Naive thymus-derived CD8-positive, alpha-beta T cell (primary cell): ENCODE results near the gene FAM180A. TPM values are rescaled to one million over a fixed set of nuclear protein-coding genes. Genes with fewer than 3 reads are reported as not detected.
"Not testable (repeated sequence)": the region's sequence is repeated elsewhere in the genome, so short reads cannot be mapped to it uniquely, and the experiment has no call there.

Source experiments
- ATAC-seq, 2 donors: fragments of 150-1000 bp; cut with Tn5 transposase in 1 of 2; sonication (Bioruptor Pico), chemical (Tn5 transposase) in 1 of 2; 1 replicate in 1 of 2; 2 replicates in 1 of 2; pipeline ENCODE4 v1.10.0; 2021; ENCODE audit warnings: mild to moderate bottlenecking in 2 of 2, moderate library complexity in 2 of 2
- POLR2A ChIA-PET: fragments of 350-600 bp; sonication (Branson Sonifier 250); formaldehyde crosslinking; loops from one replicate; lab custom pipeline; 2021; ENCODE audit warnings: antibody characterized with exemption; lab: Charles Lee
- DNase-seq, 10 donors: peaks; one replicate each; pipeline versions ENCODE4 v3.0.0 to v3.0.0-alpha.2; 2020 to 2022
- H3K27ac Mint-ChIP-seq, 10 donors: one replicate each; pipeline ENCODE4 v1.8.0; 2020 to 2022; ENCODE audit warnings: mild to moderate bottlenecking in 10 of 10, mixed read lengths in 10 of 10, moderate library complexity in 4 of 10, inconsistent platforms in 1 of 10
- H3K27me3 Mint-ChIP-seq, 5 donors: one replicate each; pipeline ENCODE4 v1.8.0; 2021 to 2022; ENCODE audit warnings: mixed read lengths in 5 of 5
- H3K36me3 Mint-ChIP-seq, 3 donors: one replicate each; pipeline ENCODE4 v1.8.0; 2020 to 2022; ENCODE audit warnings: mixed read lengths in 3 of 3, mild to moderate bottlenecking in 2 of 3, inconsistent platforms in 1 of 3
- H3K4me1 Mint-ChIP-seq, 4 donors: one replicate each; pipeline ENCODE4 v1.8.0; 2021 to 2022; ENCODE audit warnings: mixed read lengths in 4 of 4
- H3K4me3 Mint-ChIP-seq, 10 donors: one replicate each; pipeline ENCODE4 v1.8.0; 2020 to 2022; ENCODE audit warnings: mild to moderate bottlenecking in 10 of 10, mixed read lengths in 10 of 10, moderate library complexity in 6 of 10, inconsistent platforms in 1 of 10
- H3K9me3 Mint-ChIP-seq, 9 donors: one replicate each; pipeline ENCODE4 v1.8.0; 2020 to 2022; ENCODE audit warnings: mixed read lengths in 9 of 9, mild to moderate bottlenecking in 3 of 9, inconsistent platforms in 1 of 9, moderate library complexity in 1 of 9
- polyA plus RNA-seq, 3 donors: library from polyadenylated mRNA; unstranded; fragments of 300-500 nt; fragmentation: Illumina TruSeq; gene quantifications; one replicate each; pipeline ENCODE4 v1.2.3, GENCODE V29; 2021
- total RNA-seq, 8 experiments: library from RNA in 2 of 8; stranded (reverse) in 2 of 8; gene quantifications; one replicate each; pipeline ENCODE4 v1.2.3 and lab custom pipeline; 2021 to 2026

FAM180A gene
- total and polyA plus RNA-seq, 5 experiments from 2014 or later: not detected

GRCh38 chr7:135744938-135745702 lies 3.5 kb downstream of the FAM180A start:
- H3K27ac Mint-ChIP-seq: peak overlapping the region in 1 of 10 donors; percentile 53
- no peaks in the 10 kb centered on the region for H3K4me1 Mint-ChIP-seq
- POLR2A ChIA-PET: interaction anchor here (0.6 kb wide), 1 partner anchor 49 kb away, joined by 3 read pairs; no protein-coding TSS in a partner anchor
- H3K27me3 Mint-ChIP-seq: peaks cover 4 to 13% (median 5%) of the 10 kb centered on the region in 5 donors
- no peak for ATAC-seq
- no peaks in the 10 kb centered on the region for H3K36me3 Mint-ChIP-seq
- no peak overlapping the region for H3K4me3 Mint-ChIP-seq
- no peaks in the 10 kb centered on the region for H3K9me3 Mint-ChIP-seq
- no peak for DNase-seq

- peaks cover 4 to 13% (median 5%) of the 10 kb centered on the region in 5 donors for H3K27me3 Mint-ChIP-seq
- ATAC-seq (no peak), DNase-seq (no peak)
- H3K4me1 Mint-ChIP-seq: no peaks in the 10 kb centered on the region
- no peak overlapping the region for H3K4me3 Mint-ChIP-seq
- H3K27ac Mint-ChIP-seq: no peak overlapping the region
- POLR2A ChIA-PET: no interaction called here
- H3K36me3 Mint-ChIP-seq: no peaks in the 10 kb centered on the region
- H3K9me3 Mint-ChIP-seq: no peaks in the 10 kb centered on the region
Observed at GRCh38 chr7:135743907-135744731, 4.5 kb downstream of the FAM180A start.

GRCh38 chr7:135742371-135742770 lies 6.2 kb downstream of the FAM180A start:
- no peak for DNase-seq
- Mint-ChIP-seq H3K9me3 (no peaks in the 10 kb centered on the region), H3K27me3 (peaks cover 4 to 23% (median 10%) of the 10 kb centered on the region in 5 donors), H3K4me3 (no peak overlapping the region), H3K4me1 (no peaks in the 10 kb centered on the region), H3K36me3 (no peaks in the 10 kb centered on the region), H3K27ac (no peak overlapping the region)
- ATAC-seq: no peak
- POLR2A ChIA-PET: no interaction called here

- ATAC-seq: no peak
- no peaks in the 10 kb centered on the region for H3K36me3 Mint-ChIP-seq
- POLR2A ChIA-PET: no interaction called here
- H3K27ac Mint-ChIP-seq: no peak overlapping the region
- no peaks in the 10 kb centered on the region for H3K9me3 Mint-ChIP-seq
- H3K4me1 Mint-ChIP-seq: no peaks in the 10 kb centered on the region
- H3K27me3 Mint-ChIP-seq: peaks cover 4 to 23% (median 10%) of the 10 kb centered on the region in 5 donors
- no peak for DNase-seq
- no peak overlapping the region for H3K4me3 Mint-ChIP-seq
Observed at GRCh38 chr7:135741905-135742304, 6.7 kb downstream of the FAM180A start.

GRCh38 chr7:135740889-135741288 lies 7.7 kb downstream of the FAM180A start:
- Mint-ChIP-seq H3K4me3 (no peak overlapping the region), H3K9me3 (no peaks in the 10 kb centered on the region), H3K36me3 (no peaks in the 10 kb centered on the region), H3K4me1 (no peaks in the 10 kb centered on the region), H3K27ac (no peak overlapping the region), H3K27me3 (peaks cover 4 to 25% (median 10%) of the 10 kb centered on the region in 5 donors)
- no peak for ATAC-seq
- DNase-seq: no peak
- POLR2A ChIA-PET: no interaction called here

- H3K27me3 Mint-ChIP-seq: peaks cover 1 to 30% (median 14%) of the 10 kb centered on the region in 5 donors
- H3K4me3 Mint-ChIP-seq, POLR2A ChIA-PET, ATAC-seq, H3K4me1 Mint-ChIP-seq, H3K36me3 Mint-ChIP-seq, H3K9me3 Mint-ChIP-seq, DNase-seq, H3K27ac Mint-ChIP-seq: not testable (repeated sequence)
Observed at GRCh38 chr7:135737306-135737647, 11.3 kb downstream of the FAM180A start.

- H3K4me1 Mint-ChIP-seq: no peaks in the 10 kb centered on the region
- POLR2A ChIA-PET: no interaction called here
- peaks cover 0 to 30% (median 14%) of the 10 kb centered on the region in 5 donors for H3K27me3 Mint-ChIP-seq
- no peak overlapping the region for H3K27ac Mint-ChIP-seq
- DNase-seq: no peak
- no peak overlapping the region for H3K4me3 Mint-ChIP-seq
- no peak for ATAC-seq
- no peaks in the 10 kb centered on the region for H3K36me3 Mint-ChIP-seq
- no peaks in the 10 kb centered on the region for H3K9me3 Mint-ChIP-seq
Observed at GRCh38 chr7:135736586-135737305, 11.9 kb downstream of the FAM180A start.

- Mint-ChIP-seq H3K9me3 (no peaks in the 10 kb centered on the region), H3K27me3 (peaks cover 0 to 30% (median 12%) of the 10 kb centered on the region in 5 donors)
Observed at GRCh38 chr7:135734343-135734689, 14.3 kb downstream of the FAM180A start.

GRCh38 chr7:135733603-135734342 lies 14.8 kb downstream of the FAM180A start:
- H3K36me3 Mint-ChIP-seq: no peaks in the 10 kb centered on the region
- H3K4me1 Mint-ChIP-seq: no peaks in the 10 kb centered on the region
- DNase-seq: no peak
- ATAC-seq: no peak
- no peak overlapping the region for H3K4me3 Mint-ChIP-seq
- POLR2A ChIA-PET: no interaction called here
- H3K27ac Mint-ChIP-seq: no peak overlapping the region
- no peaks in the 10 kb centered on the region for H3K9me3 Mint-ChIP-seq
- peaks cover 0 to 30% (median 14%) of the 10 kb centered on the region in 5 donors for H3K27me3 Mint-ChIP-seq

More at GRCh38 chr7:135734343-135734689, 14.3 kb downstream of the FAM180A start:
- ATAC-seq (no peak), DNase-seq (no peak)
- Mint-ChIP-seq H3K4me1 (no peaks in the 10 kb centered on the region), H3K36me3 (no peaks in the 10 kb centered on the region), H3K4me3 (no peak overlapping the region), H3K27ac (no peak overlapping the region)
- POLR2A ChIA-PET: no interaction called here

GRCh38 chr7:135731131-135731530 lies 17.5 kb downstream of the FAM180A start:
- H3K9me3 Mint-ChIP-seq: no peaks in the 10 kb centered on the region
- no peak for ATAC-seq
- H3K4me1 Mint-ChIP-seq: no peaks in the 10 kb centered on the region
- POLR2A ChIA-PET: no interaction called here
- H3K27me3 Mint-ChIP-seq: peaks cover 0 to 22% (median 10%) of the 10 kb centered on the region in 5 donors
- H3K27ac Mint-ChIP-seq: no peak overlapping the region
- H3K36me3 Mint-ChIP-seq: no peaks in the 10 kb centered on the region
- no peak overlapping the region for H3K4me3 Mint-ChIP-seq
- no peak for DNase-seq

- DNase-seq: no peak
- ATAC-seq: no peak
- Mint-ChIP-seq H3K36me3 (no peaks in the 10 kb centered on the region), H3K27me3 (peaks cover 2 to 17% (median 11%) of the 10 kb centered on the region in 5 donors), H3K27ac (no peak overlapping the region), H3K9me3 (no peaks in the 10 kb centered on the region), H3K4me3 (no peak overlapping the region), H3K4me1 (no peaks in the 10 kb centered on the region)
- POLR2A ChIA-PET: no interaction called here
Observed at GRCh38 chr7:135729230-135729629, 19.4 kb downstream of the FAM180A start.

- Mint-ChIP-seq H3K4me3 (no peak within 1 kb of the TSS), H3K36me3 (no peaks in the 10 kb centered on the region), H3K9me3 (no peaks in the 10 kb centered on the region), H3K27me3 (peaks cover 3 to 18% (median 7%) of the 10 kb centered on the region in 5 donors), H3K4me1 (no peaks in the 10 kb centered on the region), H3K27ac (no peak within 1 kb of the TSS)
- no peak for DNase-seq
- POLR2A ChIA-PET: no interaction called here
- ATAC-seq: no peak
Observed at GRCh38 chr7:135728136-135728669, 20.4 kb downstream of the FAM180A start, which contains the start of gene SLC13A4. Gene SLC13A4, minus strand, starts transcription at chr7:135728186. Its CDS starts 690 bp downstream, at chr7:135727496.
